GM21619 (cell line): ENCODE results near the gene DMRTB1.
"Not testable (repeated sequence)": the region's sequence is repeated elsewhere in the genome, so short reads cannot be mapped to it uniquely, and the experiment has no call there.

Source experiments
- ATAC-seq: cut with Tn5 transposase; IDR thresholded peaks from one replicate; pipeline ENCODE4 v1.9.1; 2021; ENCODE audit not compliant: unreplicated experiment

Gene DMRTB1

DNA sequence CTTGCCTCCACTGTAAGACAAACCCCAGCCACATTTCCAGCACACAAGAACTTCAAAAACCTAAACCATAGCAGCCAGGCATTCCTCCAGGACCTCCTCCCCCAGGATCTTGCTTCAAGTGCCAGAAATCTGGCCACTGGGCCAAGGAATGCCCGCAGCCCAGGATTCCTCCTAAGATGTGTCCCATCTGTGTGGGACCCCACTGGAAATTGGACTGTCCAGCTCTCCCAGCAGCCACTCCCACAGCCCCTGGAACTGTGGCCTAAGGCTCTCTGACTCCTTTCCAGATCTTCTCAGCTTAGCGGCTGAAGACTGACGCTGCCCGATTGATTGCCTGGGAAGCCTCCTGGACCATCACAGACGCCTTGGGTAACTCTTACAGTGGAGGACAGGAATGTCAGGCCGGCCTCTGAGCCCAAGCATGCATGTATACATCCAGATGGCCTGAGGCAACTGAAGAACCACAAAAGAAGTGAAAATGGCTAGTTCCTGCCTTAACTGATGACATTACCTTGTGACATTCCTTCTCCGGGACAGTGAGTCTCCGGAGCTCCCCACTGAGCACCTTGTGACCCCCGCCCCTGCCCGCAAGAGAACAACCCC, 24.7 kb upstream of the DMRTB1 start:
- not testable (repeated sequence) for ATAC-seq

DNA sequence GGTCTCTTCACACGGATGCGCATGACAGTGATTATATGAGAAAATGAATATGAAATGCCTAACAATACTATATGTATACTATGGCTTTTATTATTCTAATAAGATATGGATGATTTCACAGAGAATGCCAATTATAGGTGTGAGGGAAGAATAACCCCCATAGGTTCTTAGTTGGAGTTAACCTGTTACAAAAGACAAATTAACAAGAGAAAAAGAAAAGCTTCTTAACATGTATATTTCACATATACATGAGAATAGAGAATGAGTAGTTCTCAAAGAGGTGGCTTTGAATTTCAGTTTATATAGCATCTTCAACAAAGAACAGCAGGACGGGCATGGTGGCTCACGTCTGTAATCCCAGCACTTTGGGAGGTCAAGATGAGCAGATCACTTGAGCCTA, 24.0 kb upstream of the DMRTB1 start:
- ATAC-seq, result no peak

DNA sequence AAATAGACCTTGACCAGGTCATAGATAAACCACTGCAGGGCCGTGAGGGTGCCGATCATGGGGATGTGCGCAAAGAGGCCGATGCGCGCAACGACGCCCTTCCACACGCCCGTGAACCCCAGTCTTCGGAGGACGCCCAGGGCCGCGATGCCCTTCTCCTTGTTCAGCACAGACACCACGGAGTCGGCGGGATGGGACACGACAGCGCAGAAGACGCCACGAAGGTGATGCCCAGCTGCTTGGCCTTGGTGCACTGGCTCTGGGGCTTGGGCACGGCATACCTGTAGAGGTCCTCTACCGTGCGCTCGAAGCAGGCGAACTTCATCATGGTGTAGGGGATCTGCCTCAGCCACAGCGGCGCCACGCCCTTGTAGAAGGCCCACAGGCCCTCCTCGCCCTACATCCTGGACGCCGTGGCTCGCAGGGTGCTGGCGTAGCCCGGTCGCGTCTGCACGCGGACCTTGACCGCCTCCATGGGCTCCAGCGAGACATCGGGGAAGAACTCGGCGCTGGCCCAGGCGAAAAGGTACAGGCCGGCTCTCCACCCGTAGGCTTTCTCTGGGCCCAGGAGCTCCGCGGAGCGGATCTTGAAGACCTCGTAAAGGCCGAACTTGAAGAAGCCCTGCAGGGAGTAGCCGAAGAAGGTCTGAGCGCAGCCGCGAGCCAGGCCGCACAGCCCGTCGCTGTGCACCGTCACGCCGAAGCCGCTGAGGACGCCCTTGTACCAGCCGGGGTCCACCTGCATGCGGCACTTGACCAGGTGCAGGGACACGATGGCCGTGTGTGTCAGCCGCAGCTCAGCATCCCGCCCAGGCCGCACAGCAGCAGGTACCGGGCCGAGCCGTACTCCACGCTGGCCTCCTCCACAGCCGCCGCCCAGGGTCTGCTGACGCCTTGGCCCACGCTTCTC, 20.5 kb upstream of the DMRTB1 start:
- no peak for ATAC-seq

DNA sequence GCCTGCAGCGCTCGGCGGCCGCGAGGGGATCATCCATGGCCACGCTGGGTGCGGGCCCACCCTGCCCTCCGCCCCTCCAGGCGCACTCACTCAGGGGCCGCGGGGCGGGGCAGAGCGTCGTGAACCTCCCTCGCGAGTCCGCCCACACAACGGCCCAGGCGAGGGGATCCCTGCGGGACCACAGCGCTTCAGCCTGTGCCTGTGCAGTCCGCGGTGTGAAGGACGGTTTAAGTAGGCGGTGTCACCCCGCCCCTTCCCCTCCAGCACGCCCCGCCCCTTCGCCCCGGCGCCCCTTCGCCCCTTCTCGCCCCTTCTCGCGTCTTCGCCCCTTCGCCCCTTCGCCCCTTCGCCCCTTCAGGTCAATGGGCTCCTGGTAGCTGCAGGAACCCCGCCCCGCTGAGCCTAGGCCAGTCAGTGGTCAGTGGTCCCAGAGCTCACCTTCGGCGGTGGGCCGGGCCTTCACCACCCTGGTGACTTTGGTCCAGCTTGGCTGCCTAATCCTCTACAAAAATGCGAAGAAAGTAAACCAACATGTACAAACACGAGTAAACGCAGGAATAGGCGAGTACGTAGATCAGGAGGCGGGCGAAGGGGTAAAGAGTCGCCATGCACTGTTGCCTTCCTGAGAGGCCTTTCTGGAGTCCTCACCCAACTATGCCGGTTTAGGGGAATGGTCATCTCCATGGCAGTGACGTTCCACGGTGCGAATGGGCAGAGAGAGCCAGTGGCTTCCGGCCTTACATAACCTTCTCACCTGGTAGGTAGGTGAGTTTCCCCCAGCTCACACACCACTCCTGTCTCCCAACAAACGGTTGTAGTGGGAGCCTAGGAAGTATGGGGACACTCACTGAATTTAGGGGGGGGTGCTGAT, 19.6 kb upstream of the DMRTB1 start:
- ATAC-seq, result no peak

DNA sequence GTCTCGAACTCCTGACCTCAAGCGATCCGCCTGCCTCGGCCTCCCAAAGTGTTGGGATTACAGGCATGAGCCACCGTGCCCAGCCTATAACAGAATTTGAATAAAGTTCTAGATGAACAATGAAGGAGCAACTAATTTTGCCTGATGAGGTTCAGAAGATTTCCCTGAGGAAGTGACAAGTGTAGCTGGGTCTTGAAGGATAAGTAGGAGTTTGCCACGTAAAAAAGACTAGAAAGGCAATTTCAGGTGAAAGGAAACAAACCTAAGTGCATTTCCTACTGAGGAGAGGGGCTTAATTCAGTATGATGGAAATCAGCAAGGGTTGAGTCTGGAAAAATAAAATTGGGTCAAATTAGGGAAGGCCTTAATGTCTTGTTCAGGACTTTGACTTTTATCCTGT, 18.6 kb upstream of the DMRTB1 start:
- ATAC-seq, result no peak

DNA sequence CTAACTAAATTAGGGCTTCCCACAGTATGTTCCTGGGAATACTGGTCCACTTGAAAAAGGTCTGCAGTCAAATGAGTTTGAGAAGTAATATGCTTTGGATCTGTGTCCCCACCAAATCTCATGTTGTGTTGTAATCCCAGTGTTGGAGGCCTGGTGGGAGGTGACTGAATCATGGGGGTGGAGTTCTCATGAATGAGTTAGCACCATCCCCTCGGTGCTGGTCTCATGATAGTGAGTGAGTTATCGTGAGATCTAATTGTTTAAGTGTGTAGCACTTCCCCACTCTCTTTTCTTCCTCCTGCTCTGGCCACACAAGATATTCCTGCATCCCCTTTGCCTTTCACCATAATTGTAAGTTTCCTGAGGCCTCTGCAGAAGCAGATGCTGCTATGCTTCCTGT, 16.9 kb upstream of the DMRTB1 start:
- ATAC-seq, result no peak

DNA sequence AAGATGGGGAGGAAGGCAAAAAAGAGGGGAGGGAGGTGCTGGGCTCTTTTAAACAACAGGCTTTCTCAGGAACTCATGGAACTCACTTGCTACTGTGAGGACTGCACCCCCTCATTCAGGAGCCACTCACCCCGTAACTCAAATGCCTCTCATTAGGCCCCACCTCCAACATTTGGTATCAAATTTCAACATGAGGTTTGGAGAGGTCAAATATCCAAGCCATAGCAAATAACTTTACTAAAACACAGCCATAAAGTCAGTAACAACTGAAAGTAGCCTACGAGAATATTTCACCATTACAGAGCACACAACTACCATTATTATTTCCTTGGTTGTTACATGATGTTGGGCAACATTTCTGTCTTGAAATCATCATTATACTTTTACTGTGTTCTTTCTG, 13.1 kb upstream of the DMRTB1 start:
- ATAC-seq, result no peak

DNA sequence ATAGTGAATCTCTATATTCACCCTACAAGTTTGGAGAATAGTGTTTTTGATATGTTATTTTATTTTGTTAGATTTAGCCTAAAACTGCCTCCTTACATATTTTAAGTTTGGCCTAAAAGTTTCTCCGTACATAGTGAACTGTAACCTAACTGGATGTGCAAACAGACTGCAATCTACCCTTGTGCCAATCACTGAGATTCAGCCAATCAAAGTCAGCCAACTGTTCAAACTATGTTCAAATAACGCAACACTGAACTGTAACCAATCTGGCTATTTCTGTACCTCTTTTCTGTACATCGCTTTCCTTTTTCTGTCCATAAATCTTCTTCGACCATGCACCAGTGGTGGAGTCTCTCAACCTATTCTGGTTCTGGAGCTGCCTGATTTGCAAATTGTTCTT, 11.8 kb upstream of the DMRTB1 start:
- no peak for ATAC-seq

DNA sequence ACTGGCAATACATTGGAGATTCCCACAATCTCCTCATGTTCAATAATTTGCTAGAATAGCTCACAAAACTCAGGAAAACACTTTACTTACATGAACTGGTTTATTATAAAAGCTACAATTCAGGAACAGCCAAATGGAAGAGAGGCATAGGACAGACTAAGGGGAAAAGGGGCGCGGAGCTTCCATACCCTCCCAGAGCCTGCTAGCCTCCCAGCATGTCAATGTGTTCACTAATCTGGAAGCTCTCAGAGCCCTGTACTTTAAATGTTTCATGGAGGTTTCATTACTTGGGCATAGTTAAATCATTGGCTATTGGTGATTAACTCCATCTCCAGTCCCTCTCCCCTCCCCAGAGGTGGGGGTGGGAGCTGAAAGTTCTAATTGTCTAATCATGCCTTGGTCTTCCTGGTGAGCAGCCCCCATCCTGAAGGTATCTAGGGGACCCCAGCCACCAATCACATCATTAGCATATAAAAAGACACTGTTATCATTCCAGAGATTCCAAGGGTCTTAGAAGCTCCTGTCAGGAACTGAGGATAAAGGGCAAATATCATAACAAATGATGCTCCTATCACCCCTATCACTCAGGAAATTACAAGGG, 10.9 kb upstream of the DMRTB1 start:
- no peak for ATAC-seq

DNA sequence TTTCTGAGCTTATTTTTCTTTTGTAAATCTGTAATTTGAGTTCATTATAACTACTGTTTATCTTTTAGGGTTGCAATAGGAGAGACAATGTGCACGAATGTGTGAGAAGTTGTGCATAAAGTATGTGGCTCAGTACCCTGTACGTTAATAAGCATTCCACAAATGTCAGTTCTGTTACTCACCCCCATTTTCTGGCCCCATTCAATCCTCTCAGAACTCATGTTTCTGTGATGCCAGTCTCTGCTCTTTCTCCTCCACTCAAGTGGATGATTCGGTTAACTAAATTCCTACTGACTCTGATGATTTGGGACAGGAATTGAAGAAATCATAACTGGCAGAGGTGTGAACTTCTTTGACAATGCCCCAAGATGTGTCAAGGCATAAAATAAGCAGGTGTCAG, 10.2 kb upstream of the DMRTB1 start:
- no peak for ATAC-seq

DNA sequence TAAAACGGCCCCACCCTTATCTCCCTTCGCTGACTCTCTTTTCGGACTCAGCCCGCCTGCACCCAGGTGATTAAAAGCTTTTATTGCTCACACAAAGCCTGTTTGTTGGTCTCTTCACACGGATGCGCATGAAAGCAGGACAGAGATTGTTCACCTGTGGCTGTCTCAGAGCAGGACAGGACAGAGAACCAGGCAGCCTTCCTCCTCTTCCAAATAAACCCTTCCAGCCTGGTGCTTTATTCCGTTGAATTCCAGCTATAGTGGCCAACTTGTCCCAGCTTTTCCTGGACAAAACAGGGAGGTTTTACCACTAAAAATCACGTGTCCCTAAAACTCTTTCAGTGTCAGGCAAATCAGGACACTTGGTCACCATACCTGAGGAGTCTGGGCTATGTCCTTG, 9.5 kb upstream of the DMRTB1 start:
- no peak for ATAC-seq

DNA sequence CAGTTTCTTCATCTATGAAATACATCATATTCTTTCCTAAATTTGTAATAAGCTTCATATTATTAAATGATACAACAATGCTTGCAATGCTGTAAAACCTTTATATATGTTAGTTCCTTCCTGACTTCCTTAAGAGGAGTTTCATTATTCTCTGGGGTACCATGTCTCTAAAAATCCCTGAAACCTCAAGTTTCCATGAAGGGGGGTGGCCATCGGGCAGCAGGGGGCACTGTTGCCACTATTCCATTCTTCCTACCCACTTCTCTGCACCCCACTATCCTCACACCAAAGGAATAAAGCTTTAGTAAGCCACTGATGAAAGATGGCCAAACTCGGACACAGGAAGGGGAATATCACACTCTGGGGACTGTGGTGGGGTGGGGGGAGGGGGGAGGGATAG, 9.0 kb upstream of the DMRTB1 start:
- ATAC-seq, result no peak

DNA sequence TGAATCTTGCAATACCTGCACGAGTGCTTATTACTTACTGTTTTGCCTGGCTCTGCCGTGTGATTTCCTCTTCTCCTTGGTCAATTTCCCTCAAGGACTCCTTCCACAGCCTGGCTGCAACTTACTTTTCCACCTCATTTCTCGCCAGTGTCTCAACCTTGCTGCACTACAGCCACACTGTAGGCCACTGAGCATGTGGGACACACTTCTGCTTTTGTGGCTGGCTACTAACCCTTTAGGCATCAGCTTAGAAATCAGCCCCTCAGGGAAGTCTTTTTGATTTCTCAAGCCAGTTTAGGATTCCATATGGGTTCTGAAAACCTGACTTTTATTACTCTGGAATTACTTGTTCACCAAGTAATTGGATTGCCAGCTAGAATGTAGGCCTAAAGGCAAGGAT, 5.2 kb upstream of the DMRTB1 start:
- no peak for ATAC-seq

DNA sequence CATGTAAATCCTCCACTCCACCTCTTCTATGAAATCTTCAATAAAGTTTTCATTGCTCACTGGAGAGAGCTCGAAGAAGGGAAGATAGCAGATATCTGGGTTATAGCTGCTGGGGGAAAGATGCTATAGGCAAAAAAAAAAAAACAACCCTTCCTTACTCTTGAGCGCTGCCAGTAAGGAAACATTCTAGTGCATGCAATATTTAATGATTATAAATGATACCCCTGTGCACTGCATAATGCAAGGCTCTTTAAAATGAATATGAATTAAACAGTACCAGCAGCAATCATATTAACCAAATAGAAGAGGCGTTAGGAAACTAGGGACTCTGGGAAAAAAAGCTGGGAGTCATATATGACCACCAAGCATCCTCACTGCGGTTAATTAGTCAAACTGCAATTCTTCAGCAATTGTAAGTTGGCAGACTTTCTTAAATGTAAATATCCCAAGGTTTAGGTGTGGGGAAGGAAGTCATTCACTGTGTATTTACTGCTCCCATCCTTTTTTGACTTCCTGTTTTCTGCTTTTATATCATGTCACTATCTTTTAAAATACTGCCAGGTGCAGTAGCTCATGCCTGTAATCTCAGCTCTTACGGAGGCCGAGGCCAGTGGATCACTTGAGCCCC, 3.7 kb upstream of the DMRTB1 start:
- ATAC-seq, result no peak

DNA sequence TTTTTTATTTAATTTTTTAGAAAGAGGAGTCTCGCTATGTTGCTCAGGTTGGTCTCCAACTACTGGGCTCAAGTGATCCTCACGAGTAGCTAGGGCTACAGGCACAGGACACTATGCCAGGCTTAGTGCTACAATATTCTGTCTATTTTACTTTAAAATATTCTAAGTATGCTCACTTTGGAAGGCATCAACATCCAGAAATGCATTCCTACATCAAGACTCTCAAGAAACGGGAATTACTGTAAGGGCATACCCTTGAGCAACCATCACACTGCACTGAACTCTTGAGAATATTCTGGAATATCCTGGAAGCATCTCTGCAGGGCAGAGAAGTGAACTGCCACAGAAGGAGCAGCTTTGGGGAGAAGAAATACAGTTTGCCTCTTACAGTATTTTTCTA, 565 bp upstream of the DMRTB1 start:
- no peak for ATAC-seq

DNA sequence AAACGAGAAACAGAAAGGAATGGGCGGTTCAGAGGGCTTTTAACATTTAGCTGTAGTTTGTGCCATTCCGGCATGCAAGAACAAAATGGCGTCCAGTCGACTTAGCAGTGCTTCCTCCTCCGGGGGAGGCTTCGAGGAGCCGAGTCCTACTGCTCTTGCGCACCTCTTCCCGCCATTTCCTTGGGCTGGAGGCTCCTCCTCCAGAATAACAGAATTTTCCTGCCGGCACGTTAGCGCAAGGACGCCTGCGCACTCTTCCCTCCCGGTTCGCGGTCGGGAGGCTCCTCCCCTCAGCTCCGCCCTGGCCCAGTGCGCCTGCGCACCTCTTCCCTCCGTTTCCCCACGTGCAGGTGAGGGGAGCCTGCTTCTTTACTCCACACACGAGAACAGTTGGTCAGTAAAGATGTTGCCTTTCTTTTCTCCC, 1.0 kb downstream of the DMRTB1 start:
- ATAC-seq, result no peak

DNA sequence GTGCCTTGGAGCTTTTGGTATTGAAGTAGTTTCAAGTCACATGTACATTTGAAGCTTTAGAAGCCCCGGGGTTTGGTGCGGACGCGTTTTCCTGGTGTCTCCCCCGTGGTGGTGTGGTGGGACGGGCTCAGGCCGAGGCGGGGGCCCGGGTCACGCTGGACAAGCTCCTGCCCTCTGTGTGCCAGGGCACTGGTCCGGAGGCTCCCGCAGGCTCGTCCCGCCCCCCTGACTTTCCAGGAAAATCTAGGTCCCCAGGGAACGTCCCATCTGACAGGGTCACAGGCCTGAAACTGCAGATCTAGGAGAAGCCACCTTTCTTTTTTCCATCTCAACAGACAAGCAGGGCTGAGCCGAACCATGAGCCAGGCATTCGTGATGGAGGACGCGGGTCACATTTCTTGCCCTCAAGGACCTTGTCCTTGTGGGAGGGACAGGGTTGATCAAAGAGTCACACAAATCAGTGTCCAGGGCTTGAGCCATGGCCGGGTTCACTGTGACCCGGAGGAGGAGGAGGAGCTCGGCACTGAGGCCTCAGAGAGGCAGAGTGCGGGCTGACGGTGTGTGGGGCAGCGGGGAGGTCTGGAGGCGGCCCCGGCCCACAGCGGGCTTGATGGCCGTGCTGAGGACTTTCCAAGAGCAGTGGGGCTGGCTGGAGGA, 1.6 kb downstream of the DMRTB1 start:
- no peak for ATAC-seq

DNA sequence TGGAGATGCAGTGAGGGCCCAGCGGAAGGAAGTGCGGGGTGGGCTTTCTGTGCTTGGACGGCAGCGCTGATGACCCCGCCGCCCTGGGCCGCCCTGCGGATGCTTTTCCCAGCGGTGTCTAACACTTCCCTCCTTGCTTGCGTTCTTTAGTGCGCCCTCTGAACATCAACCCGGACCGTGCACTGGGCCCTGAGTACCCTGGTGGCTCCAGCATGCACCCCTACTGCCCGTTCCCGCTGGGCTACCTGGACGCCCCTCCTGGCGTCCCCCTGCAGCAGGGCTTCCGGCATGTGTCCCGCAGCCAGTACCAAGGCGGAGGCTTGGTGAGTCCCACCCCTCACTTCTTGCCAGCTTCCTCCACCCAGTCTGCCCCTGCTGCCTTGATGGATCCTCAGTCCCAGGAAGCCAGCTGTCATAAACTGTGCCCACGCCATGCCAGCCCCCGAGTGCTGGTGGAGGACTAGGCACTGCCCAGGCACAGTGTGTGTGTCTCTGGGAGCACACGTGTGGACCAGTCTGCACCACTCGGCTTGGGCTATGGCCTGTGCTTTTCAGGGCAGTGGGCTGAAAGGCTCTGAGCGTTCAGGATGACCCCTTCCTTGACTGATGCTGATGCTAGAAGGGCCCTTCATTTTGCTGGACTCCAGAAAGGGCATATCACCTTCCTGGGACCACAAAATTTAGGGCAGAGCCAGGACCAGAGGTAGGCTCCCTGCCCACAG, 2.3 kb downstream of the DMRTB1 start:
- no peak for ATAC-seq

DNA sequence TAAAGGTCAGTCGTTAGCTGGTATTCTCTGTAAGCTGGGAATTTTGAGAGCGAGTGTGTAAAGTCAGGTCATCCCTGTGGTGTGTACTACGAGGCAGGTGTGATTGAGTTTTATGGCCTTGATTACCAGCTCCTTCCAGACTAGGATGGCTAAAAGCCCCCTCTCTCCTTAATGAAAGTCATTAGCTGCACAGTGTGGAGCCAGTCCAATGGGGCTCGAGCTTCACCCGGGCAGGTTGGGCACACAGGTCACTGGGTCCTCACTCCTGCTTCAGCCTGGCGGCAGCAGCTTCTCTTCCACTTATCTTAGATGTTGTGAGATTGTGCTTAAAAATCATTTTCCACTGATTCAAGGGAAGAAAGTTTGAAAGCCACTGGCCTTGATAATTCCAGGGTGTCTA, 3.0 kb downstream of the DMRTB1 start:
- ATAC-seq, result no peak
